GM21381 (cell line): Measurements from ENCODE around the gene WNT3.
"Not testable (repeated sequence)": the region's sequence is repeated elsewhere in the genome, so short reads cannot be mapped to it uniquely, and the experiment has no call there.

Source experiments
- ATAC-seq: cut with Tn5 transposase; IDR thresholded peaks from one replicate; pipeline ENCODE4 v1.9.1; 2021; ENCODE audit warnings: mild to moderate bottlenecking, moderate library complexity; ENCODE audit not compliant: unreplicated experiment

The WNT3 gene, protein sequence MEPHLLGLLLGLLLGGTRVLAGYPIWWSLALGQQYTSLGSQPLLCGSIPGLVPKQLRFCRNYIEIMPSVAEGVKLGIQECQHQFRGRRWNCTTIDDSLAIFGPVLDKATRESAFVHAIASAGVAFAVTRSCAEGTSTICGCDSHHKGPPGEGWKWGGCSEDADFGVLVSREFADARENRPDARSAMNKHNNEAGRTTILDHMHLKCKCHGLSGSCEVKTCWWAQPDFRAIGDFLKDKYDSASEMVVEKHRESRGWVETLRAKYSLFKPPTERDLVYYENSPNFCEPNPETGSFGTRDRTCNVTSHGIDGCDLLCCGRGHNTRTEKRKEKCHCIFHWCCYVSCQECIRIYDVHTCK

DNA sequence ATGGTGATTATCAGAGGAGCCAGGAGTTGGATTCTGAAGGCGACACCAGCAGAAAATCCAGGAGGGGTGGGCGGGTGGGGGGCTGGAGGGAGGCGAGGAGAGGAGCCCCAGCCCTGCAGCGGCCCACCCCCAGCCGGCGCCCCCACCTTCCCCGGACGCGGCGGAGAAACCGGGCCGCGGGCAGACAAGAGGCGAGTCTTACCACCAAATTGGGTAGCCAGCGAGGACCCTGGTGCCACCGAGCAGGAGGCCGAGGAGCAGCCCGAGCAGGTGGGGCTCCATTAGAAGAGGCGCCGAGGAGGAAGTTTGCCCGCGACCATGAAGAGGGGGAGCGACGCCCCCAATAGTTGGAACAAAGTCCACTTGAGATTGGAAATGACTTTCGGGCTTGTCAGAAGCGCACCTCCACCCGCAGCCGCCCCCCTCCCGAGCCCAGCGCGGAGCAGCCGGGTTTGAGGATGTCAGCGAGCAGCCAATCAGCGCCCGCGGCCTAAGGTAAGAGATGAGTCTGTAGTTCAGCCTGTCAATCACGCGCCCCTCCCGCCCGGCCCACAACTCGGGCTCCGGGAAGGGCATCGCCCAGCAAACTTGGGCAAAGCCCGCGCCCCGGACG, at the start of gene WNT3:
WNT3 (minus strand) TSS at position 377 of the 613 bp plus-strand sequence; CDS start at position 282, 95 bp downstream.
- no peak for ATAC-seq

DNA sequence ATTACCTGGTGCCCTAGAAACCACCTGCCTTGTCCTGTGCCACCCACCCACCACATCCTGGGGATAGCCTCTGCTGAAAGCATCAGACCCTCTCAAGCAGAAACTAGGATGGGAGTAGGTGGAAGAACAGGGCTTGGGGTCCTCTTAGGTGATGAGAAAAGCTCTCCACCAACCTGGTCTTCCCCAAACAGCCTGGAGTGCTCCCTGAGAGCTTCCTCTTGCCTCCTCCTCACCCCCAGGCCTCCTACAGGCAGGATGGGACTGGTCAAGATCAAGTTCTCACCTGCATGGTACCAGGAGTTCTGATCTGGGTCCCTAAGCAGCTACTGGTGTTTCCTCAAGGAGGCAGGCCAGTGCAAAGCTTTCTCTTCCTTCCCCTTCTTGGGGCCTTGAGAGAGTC, 48.3 kb upstream of the WNT3 start:
- ATAC-seq, result no peak

DNA sequence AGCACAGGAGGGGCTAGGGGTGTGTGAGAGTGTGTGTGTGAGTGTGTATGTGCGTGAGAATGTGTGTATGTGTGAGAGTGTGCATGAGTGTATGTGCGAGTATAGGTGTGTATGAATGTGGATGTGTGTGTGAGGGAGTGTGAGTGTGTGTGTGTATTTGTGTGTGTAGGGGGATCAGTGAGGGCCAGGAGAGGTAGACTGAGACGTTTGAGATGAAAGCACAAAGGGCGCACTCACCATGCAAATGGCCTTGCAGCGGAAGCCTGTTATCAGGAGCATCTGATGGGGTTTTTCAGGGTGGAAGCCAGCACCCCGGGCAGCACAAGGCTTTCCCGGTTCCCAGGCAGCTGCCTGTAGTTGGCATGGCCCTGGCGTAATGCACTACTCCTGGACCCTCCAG, 47.8 kb upstream of the WNT3 start:
- ATAC-seq, result no peak

DNA sequence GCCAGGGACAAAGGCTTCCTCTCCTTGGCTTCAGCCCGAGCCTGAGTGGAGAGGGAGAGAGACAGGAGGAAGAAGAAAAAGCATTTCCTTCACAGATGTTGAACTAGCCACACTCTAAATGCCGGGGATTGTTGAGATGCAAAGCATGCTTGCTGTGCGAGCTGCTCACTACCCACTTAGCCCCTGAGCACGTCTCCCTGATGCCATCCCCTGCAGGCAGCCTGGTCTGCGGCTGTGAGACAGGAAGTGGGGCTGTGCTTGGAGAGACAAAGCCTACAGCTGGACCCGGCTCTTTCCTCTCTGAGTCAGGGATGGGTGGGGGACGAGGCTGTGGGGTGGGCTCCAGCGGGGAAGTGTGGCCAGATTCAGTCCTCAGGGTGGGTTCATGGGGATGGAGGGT, 46.6 kb upstream of the WNT3 start:
- ATAC-seq, result no peak

DNA sequence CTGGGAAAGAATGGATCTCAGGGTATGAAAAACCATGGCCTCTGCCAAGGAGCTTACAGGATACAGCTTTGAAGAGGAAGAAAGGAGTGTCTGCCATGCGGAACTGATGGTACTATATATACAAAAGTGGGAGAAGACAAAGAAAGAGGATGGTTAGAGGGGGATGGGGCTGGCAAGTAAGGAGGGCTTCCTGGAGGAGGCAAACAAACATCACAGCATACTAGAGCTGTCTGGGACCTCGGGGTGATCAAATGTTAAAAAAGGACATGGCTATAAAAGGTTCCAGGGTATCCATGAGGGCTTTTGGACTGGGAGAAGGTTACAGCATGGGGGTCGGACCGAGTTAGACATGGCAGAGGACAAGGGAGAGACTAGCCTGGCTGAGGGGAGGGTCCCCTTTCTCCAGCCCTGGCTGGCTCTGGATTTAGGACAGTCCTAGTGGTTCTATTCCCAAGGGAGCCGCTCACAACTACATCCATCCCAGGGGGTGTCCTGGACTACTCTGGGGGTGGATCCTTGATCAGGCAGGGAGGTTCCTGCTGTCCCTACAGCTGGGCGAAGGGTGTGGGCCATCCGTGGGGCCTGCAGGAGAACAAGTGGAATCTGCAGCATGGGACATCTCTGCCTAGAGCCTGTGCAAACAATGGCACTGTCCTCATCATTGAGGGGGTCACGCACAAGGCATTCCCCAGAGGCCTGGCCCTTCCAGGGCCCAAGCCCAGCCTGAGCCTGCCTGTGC, 45.1 kb upstream of the WNT3 start:
- no peak for ATAC-seq

DNA sequence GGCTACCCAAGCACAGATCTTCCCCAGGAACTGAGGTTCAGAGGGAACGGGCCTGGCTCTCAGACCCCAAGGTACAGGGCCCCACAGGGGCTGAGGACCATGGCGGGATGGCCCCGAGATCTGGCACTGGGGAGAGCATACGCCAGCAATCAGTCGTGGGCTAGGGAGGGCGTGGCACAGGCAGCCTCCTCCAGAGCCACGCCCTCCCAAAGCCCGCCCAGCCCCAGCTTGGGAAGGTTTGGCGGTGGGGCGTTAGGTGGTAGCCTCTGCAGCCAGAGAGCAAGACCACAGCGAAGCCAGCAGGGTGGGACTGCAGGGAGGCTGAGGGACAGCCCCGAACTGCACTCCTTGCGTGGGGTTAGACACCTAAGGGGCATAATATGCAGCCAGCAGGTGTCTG, 44.5 kb upstream of the WNT3 start:
- ATAC-seq, result no peak

DNA sequence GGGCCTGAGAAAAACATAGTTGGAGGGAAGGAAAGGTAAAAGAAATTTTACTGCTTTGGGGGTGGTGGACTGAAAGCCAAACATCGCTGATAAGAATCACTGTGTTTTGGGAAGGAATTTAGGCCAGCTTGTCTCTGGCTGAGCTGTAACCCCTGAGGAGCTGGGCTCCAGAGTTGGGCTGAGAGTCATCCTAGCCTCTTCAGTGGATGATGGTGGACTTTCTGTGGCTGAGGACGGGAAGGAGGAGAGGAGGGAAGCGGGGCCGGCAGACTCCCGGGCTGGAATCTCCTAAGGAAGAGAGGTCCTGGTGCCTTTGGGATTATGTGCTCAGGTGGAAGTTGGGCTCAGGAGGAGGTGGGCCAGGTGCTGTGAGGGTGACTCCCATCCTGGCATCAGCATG, 41.5 kb upstream of the WNT3 start:
- ATAC-seq, result no peak

DNA sequence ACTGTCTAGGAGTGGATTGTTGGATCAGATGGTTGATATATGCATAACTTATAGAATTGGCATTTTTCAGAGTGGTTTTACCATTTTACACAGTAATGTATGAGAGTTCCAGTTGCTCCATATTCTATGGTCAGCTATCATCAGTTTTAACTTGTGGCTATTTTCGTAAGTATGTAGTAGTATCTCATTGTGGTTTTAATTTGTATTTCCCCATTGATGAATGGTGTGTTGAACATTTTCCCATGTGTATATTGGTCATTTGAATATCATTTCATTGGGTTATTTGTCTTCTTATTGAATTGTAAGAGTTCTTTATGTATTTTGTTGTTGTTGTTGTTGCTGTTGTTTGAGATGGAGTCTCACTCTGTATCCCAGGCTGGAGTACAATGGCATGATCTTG, 39.1 kb upstream of the WNT3 start:
- no peak for ATAC-seq

DNA sequence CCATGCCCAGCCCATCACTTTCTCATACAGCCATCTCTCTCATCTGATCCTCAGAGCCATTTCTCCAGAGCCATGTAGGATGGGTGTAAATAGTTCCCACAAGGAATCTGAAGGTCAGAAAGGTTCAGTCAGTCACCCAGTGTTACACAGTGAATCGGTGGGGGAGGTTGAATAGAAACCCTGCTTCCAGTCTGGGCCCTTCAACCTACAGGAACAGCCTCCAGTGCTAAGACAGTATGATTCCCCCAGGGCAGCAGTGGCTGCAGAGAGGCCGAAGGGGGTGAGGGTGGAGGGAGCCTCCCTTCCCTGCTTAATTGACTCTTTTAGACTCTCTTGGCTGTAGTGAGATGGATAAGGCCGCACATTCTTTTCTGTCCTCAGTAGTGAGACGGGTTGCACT, 36.5 kb upstream of the WNT3 start:
- ATAC-seq, result no peak

DNA sequence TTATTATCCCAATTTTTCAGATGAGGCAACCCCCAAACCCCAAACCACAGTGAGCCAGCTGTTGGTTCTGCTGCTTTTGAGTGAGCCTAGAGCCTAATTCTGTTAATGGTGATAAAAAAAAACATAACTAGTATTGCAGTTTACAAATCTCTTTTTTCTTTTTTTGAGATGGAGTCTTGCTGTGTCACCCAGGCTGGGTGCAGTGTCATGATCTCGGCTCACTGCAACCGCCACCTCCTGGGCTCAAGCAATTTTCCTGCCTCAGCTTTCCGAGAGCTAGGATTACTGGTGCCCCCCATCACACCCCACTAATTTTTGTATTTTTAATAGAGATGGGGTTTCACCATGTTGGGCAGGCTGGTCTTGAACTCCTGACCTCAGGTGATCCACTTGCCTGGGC, 36.0 kb upstream of the WNT3 start:
- ATAC-seq, result no peak

DNA sequence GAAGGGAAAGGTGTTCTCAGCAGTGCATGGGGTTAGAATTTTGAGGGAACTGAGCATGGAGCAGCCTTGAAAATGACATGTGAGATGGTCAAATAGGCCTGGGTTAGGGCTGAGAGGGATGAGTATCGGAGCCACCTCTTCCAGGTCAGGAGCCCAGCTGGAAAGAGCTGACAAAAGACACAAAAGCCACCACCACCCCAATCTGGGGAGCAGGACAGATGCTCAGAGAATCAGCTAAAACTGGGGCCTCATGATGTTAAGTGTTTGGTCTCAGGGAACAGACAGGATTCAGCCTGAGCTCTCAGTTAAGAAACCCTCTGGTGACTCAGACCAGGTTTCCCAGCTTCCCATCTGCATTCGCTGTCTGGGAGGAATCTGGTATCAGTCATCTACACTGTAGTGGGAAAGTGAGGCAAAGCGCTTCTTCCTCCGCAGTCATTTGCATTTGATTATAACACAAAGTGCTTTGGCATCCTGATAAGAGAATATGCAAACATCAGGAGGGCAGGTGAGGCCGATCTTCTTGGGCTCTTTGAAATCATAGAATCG, 35.5 kb upstream of the WNT3 start:
- no peak for ATAC-seq

DNA sequence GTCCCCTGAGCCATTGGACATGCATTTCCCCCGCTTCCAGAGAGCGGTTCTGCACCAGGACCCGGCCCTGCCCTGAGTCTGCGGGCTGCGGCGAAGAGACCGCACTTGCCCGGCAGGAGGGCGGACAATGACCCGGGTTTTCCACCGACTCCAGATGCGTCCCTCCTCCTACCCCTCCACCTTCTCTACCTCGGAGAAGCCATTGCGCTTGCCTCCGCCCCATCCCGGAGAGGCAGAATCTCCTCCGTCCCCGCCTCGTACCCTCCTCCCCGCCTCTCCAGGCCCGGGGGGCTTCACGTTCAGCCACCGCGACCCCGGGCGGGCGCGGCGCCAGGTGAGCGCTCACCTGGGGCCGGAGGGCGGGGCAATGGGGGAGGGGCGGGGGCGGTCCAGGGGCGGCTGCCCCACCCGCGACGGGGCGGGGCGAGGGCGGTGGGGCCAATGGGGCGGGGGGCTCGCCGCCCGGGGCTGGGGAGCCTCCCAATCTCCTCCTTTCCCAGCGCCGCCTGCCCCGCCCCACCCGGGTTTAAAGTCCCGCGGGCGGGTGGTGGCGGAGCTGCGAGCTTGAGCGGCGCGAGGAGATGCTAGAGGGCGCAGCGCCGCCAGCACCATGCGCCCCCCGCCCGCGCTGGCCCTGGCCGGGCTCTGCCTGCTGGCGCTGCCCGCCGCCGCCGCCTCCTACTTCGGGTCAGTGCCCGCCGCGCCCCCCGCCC, 32.7 kb upstream of the WNT3 start, which contains the start of gene WNT9B:
WNT9B (plus strand) TSS at position 555 of the 713 bp plus-strand sequence; CDS start at position 611, 56 bp downstream.
- no peak for ATAC-seq

DNA sequence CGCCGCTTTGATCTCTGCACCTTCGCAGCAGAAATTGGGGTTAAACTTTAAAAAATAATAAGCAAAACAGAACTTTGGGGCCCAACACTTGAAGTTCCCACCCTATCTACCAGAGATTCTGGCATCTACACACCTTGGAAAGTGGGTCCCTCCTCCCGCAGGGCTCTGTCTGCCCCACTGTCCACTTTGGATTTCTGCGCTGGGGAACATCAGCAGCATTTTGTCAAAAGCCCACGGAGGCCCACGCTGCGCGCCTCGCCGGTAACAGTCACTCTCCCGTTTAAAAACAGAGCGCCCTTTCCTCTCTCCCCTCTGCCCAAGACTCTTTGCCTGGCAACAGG, 32.2 kb upstream of the WNT3 start:
- ATAC-seq, result no peak

DNA sequence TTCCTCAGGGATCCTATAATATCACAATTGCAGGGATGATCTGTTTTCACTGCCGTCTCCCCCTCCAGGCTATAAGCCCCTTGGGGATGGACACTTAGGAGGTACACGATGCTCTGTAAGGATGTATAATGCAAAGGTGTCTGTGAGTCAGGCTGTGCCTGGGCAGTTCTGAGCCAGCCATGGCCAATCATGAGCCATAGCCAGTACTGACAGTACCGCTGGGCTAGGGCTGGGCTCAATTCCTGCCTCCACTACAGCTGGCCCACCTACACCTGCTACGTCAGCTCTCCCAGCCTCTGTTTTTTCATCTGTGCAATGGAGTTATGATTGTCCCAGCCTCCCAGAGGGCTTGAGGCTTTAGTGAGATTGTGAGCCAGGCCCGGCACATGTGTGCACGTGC, 30.0 kb upstream of the WNT3 start:
- no peak for ATAC-seq

DNA sequence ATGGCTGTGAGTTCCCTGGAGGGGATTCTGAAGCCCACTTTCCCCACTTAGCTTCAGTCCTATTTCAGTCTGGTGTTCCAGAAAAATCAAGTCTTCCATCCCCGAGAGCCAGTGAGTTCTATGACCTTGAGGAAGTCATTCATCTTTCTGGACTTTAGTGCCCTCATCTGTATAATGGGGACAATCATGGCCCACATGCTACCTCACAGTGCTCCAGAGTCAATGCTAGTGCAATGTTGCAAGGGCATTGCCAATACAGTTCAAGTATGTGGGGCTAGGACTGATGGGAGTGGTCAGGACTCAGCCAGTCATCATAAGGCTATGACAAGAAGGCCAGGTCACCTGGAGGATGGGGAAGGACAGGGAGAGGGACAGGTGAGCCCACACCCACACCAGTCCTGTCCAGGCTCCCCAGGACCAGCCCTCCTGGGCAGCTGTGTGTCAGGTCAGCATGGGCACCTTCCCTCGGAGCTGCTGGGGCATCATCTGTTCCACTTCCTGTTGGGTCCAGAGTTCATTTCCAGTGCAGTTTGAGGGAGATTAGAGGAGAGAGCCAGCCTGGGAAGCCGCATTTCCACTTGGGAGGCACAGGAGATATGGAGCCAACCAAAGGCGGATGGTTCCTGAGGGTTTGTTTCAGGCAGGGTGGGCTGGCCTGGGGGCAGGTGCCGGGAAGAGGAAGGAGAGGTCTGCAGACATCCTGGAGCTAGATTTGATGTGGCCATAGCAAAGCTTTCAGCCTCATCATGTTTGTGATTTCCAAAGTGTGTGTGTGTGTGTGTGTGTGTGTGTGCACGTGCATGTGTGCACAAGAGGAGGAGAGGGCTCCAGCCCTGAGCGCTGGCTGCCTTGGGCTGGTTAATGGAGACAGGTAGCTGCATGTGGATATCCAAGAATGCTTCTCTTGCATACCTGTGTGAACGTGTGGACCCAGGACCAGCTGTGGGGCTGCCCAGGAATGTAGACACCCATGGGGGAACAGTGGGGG, 29.0 kb upstream of the WNT3 start:
- no peak for ATAC-seq

DNA sequence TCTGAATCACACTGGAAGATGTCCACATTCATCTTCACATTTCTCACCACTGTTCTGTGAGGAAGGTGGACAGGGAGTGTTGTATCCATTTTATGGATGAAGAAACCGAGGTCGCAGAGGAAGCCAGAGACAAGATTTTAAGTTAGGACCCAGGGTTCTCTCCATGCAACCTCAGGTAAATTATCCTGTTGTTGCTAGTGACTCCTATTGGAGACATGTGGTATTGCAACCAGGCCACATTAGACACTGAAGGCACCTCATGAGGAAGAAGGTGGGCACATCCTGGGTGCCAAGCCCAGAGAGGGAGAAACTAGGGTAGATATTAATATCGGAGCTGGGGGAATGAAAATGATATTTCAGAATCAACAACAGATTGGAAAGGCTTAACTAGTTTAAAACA, 24.3 kb upstream of the WNT3 start:
- no peak for ATAC-seq

DNA sequence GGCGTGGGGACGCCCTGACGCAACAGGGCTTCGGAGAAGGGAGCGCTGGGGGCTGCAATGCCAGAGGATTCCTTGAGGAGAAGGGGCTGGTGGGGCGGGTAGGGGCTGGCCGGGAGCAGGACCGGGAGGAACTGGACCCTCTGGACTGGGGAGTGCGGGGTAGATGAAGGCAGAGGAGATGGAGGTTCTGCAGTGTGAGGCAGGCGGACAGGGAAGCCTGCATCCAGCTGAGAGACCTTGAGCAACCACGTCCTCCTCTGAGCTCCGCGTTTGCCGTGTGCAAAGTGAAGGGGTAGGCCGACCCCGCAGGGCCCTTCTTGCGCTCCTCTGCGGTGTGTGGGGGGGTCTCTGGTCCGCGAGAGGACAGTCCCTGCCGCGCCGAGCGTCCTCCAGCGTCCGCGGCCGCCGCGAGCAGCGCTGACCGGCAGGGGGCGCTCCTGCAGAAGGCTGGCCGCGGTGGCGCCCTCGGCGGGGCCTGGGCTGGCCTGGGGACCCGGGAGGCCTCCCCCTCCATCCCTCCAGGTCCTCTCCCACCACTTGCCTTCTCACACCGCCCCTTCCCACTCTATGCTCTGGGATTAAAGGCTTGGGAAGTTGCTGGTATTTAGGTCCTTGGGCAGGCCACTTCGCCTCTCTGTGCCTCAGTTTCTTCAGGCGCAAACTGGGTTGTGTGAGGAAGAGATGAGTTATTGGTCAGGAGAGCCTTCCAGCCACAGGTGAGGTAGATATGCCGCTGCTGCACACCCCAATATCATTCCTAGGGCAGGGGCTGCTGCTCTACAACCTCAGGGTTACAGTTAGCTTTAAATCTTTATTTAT, 23.3 kb upstream of the WNT3 start:
- no peak for ATAC-seq

DNA sequence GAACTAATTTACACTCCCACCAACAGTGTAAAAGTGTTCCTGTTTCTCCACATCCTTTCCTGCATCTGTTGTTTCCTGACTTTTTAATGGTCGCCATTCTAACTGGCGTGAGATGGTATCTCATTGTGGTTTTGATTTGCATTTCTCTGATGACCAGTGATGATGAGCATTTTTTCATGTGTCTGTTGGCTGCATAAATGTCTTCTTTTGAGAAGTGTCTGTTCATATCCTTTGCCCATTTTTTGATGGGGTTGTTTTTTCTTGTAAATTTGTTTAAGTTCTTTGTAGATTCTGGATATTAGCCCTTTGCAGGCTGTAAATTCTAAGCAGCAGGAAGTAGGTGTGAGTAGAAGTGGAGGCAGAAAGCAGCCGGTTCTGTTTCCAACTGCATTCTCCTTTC, 22.1 kb upstream of the WNT3 start:
- ATAC-seq, result not testable (repeated sequence)

DNA sequence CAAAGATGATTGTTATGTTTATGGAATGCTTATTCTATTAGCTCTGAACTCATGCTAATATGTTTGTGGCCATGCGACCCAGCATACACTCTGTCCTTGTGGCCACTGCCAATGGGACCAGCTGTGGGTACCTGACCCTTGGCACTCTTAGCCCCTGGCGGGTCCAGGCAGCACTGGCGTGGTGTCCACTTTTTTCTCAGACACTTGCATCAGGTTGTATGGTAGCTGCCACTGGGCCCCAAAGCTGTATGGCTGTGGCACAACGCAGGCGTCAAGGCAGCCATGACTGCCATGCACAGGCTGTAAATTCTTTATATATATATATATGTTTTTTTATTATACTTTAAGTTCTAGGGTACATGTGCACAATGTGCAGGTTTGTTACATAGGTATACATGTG, 20.7 kb upstream of the WNT3 start:
- no peak for ATAC-seq
